Measurements from ENCODE around the gene MUSTN1.

The MUSTN1 gene

DNA sequence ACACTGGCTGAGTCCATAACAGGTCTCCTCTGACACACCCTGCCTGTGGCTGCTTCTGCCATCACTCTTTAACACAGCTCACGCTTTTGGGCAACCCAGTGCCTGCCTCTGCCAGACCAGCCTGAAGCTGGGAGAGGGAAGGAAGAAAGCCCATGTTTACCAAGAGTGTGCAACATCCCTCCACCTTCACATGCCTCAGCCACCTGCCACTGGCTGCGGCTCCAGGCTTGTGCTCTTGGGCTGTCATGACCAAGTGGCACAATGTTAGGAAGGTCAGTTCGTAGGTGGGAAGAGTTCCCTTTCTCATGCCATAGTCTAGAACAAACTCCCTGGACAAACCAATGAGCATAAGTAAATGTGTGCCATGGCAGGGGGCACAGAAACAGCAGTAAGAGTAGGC lies 42.3 kb upstream of the MUSTN1 start:
- no peak overlapping the region for H3K4me3 ChIP-seq (ENCODE audit: low read depth, low read length)
- TF ChIP-seq, protein P1, sequence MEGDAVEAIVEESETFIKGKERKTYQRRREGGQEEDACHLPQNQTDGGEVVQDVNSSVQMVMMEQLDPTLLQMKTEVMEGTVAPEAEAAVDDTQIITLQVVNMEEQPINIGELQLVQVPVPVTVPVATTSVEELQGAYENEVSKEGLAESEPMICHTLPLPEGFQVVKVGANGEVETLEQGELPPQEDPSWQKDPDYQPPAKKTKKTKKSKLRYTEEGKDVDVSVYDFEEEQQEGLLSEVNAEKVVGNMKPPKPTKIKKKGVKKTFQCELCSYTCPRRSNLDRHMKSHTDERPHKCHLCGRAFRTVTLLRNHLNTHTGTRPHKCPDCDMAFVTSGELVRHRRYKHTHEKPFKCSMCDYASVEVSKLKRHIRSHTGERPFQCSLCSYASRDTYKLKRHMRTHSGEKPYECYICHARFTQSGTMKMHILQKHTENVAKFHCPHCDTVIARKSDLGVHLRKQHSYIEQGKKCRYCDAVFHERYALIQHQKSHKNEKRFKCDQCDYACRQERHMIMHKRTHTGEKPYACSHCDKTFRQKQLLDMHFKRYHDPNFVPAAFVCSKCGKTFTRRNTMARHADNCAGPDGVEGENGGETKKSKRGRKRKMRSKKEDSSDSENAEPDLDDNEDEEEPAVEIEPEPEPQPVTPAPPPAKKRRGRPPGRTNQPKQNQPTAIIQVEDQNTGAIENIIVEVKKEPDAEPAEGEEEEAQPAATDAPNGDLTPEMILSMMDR (conservative IDR thresholded peaks at IDR 0.05; ENCODE audit: low read depth, low read length): no peak
- no peak for DNase-seq (ENCODE audit: low read depth)

DNA sequence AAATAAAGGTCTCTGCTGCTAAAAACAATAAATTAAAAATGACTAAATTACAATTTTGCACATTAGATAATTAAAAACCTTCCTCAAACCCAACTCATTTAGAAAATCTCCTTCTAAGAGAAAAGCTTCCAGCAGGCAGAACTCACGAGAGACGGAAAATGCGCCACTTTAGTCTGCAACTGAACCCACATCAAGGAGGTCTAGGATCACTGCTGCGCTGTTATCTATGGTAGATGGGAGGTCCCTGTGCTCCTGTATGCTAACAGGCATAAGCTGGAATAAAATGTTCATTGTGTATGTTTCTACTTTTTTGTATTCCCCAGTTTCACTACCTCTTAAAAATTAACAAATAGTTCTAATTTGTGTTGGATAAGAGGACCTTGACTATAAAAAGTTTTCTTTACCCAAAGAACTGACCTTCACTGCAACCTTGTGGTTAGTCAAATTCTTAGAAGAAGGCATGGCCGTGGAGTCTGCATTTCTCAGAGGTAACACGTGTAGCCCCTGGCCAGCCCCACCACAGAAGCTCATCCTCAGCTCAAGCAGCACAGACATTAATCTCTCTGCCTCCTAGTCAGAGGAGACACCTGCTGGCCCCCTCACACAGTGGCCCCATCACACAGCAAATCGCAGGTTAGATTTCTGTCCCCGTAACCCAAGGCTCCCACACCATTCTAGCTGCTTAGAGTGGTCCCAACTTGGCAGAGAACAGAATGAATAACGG lies 40.2 kb upstream of the MUSTN1 start:
- no peak overlapping the region for H3K4me3 ChIP-seq (ENCODE audit: low read depth, low read length)
- TF ChIP-seq, protein P1 (conservative IDR thresholded peaks at IDR 0.05; ENCODE audit: low read depth, low read length): no peak
- no peak for DNase-seq (ENCODE audit: low read depth)

DNA sequence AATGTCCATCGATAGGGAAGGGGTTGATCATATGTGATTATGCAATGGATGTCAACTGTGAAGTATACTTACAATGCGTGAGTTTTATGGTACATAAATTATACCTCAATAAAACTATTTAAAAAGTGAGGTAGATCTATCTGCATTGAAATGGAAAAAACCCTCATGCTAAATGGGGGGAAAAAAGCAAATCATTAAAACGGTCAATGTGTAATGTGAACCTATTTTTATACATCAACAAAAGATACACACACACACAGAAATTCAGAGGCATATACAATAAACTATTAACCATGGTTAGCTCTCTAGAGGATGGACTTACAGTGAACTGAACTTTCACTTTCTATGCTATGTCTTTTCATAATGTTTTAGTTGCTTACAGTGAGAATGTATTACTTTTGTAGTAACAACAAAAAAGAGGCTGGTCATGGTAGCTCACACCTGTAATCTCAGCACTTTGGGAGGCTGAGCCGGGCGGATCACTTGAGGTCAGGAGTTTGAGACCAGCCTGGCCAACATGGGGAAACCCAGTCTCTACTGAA lies 39.4 kb upstream of the MUSTN1 start:
- DNase-seq (ENCODE audit: low read depth): no peak
- TF ChIP-seq, protein P1 (conservative IDR thresholded peaks at IDR 0.05; ENCODE audit: low read depth, low read length): no peak
- H3K4me3 ChIP-seq (ENCODE audit: low read depth, low read length): no peak overlapping the region

DNA sequence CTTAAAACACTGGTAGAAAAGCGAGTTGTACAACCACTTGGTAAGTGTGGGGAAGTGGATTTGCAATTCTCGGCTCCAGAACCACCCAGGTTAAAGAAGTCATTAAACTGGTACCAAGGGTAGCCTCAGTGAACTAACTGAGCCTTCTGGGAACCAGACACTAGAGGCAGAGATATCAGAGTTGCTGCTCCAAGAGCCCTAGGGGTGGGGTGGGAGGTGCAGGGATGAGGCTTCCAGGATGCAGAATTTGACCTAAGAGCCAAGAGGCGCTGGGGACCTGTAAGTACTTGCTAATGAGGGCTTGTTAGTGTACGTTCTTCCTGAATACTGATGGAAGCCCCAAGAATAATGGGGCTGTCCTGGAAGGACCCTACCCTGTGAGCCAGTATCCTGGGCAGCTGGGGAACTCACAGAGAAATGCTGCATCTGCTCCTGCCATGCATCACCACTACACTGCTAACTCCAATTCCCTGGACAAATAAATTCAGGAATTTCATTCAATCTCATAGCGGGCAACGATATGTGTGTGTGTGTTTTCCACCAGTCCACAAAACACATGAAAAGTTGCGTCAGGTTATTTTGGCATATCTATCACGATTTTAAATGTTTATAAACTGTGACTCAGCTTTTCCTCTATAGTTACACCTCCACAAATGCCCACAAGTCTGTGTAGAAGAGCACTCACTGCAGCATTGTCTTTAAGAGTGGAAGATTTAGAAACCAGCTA lies 38.8 kb upstream of the MUSTN1 start:
- peak; percentile 78 for DNase-seq (ENCODE audit: low read depth)
- no peak overlapping the region for H3K4me3 ChIP-seq (ENCODE audit: low read depth, low read length)
- TF ChIP-seq, protein P1 (conservative IDR thresholded peaks at IDR 0.05; ENCODE audit: low read depth, low read length): peak; percentile 35

DNA sequence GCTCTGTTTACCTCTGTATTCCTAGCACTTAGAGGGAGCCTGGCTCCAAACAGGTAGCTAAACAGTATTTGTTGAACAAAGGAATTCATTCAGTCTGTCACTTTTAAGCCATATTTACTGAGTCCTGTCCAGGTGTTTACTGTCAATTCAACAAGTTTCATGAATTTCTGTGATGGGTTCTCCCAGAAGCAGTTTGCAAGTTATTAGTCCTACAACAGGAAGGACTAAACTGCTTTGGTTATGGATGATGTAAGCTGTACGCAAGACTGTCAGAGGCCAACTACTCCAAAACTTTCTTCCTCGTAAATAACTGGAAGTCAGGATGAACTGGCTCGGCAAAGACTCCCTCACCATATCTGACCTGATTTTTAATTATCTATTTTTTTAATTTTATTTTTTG lies 37.4 kb upstream of the MUSTN1 start:
- DNase-seq (ENCODE audit: low read depth): no peak
- TF ChIP-seq, protein P1 (conservative IDR thresholded peaks at IDR 0.05; ENCODE audit: low read depth, low read length): no peak
- no peak overlapping the region for H3K4me3 ChIP-seq (ENCODE audit: low read depth, low read length)

DNA sequence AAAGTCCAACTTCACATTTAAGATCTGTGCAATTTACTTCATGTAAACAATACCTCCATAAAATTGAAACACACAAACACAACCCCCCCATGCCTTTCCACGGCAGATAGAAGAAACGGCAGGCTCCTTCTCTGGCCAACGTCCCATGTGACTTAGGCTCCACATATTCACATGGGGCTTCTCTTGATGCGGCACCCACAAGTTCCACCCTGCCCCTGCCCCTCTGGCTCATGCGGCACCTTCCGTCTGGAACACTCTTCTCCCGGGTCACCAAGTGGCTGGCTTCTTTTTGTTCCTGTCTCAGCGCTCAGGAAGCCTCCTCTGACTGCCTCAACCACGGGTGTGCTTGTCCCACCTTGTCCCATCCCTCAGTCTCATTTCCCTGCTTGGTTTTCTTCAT lies 36.9 kb upstream of the MUSTN1 start:
- no peak for DNase-seq (ENCODE audit: low read depth)
- TF ChIP-seq, protein P1 (conservative IDR thresholded peaks at IDR 0.05; ENCODE audit: low read depth, low read length): no peak
- H3K4me3 ChIP-seq (ENCODE audit: low read depth, low read length): no peak overlapping the region

All from choroid plexus epithelial cell (primary cell).